K562 (cell line): ENCODE measurements around the gene PPT2. TPM values are rescaled to one million over a fixed set of nuclear protein-coding genes. Genes with fewer than 3 reads are reported as not detected.
A peak's percentile ranks its signal among the peaks of the same experiment; 100 is the strongest.

ENCODE experiments used
- BACH1 ChIP-seq: fragments of 200-800 bp; sonication (Bioruptor generic); IDR thresholded peaks from 2 replicates; pipeline ENCODE4 v1.6.1; 2016; ENCODE audit warnings: missing genetic modification characterization, missing compliant biosample characterization
- CBX8 ChIP-seq: fragments of 200-600 bp; sonication (generic); IDR thresholded peaks from 2 replicates; pipeline ENCODE4 v1.6.1; 2012; ENCODE audit warnings: borderline replicate concordance, mixed run types, low read depth, mild to moderate bottlenecking, moderate library complexity, mixed read lengths, low read length, control low read depth, inconsistent platforms; ENCODE audit not compliant: poor library complexity, severe bottlenecking; ENCODE audit errors: extremely low read depth
- ETS1 ChIP-seq: conservative IDR thresholded peaks from 2 replicates; pipeline ENCODE4 v1.6.1; 2011; ENCODE audit warnings: low read depth, mild to moderate bottlenecking, low read length; ENCODE audit not compliant: control insufficient read depth
- FOXJ2 ChIP-seq: fragments of 200-800 bp; sonication (Bioruptor generic); IDR thresholded peaks from 2 replicates; pipeline ENCODE4 v1.6.1; 2016; ENCODE audit warnings: missing genetic modification characterization, missing compliant biosample characterization
- FOXK2 ChIP-seq, 2 experiments: fragments of 450-650 bp; IDR thresholded peaks in 1 of 2; conservative IDR thresholded peaks in 1 of 2; 2 replicates each; pipeline ENCODE4 v1.6.1; 2016; ENCODE audit warnings: low read depth in 2 of 2, mild to moderate bottlenecking in 1 of 2
- HDAC2 ChIP-seq: fragments of 450-650 bp; IDR thresholded peaks from 2 replicates; pipeline ENCODE4 v1.6.1; 2016; ENCODE audit warnings: mild to moderate bottlenecking
- KDM1A ChIP-seq, 2 experiments: fragments of 450-650 bp; IDR thresholded peaks; 2 replicates each; pipeline ENCODE4 v1.6.1; 2016; ENCODE audit warnings: mild to moderate bottlenecking in 2 of 2
- NFYB ChIP-seq: IDR thresholded peaks from 2 replicates; pipeline ENCODE4 v1.6.1; 2011; ENCODE audit warnings: mild to moderate bottlenecking, moderate library complexity; ENCODE audit not compliant: insufficient read length; ENCODE audit errors: extremely low read depth
- RBM39 ChIP-seq: fragments of 200-400 bp; formaldehyde crosslinking; optimal IDR thresholded peaks from 2 replicates; pipeline ENCODE3; 2018; ENCODE audit warnings: low read depth, low read length
- SAFB2 ChIP-seq: fragments of 200-400 bp; formaldehyde crosslinking; IDR thresholded peaks from 2 replicates; pipeline ENCODE4 v1.6.1; 2018; ENCODE audit warnings: borderline replicate concordance, low read length, low read depth, moderate library complexity; ENCODE audit not compliant: severe bottlenecking
- SIN3A ChIP-seq, 2 experiments: fragments of 150-350 bp in 1 of 2; IDR thresholded peaks; 2 replicates each; pipeline ENCODE4 v1.6.1; 2011 to 2016; ENCODE audit warnings: borderline replicate concordance in 2 of 2, low read depth in 2 of 2, low read length in 2 of 2, mild to moderate bottlenecking in 2 of 2, moderate library complexity in 2 of 2; ENCODE audit not compliant: control insufficient read depth in 1 of 2
- SRF ChIP-seq, 2 experiments: fragments of 250-450, 450-650 bp in 1 of 2; sonication (Bioruptor Pico) in 1 of 2; sonication (generic) in 1 of 2; formaldehyde crosslinking; IDR thresholded peaks; 2 replicates each; pipeline versions ENCODE4 v1.5.0 to v1.5.1; 2020 to 2022; ENCODE audit warnings: mild to moderate bottlenecking in 1 of 2, missing genetic modification reagents in 1 of 2
- SRSF3 ChIP-seq: fragments of 200-400 bp; formaldehyde crosslinking; IDR thresholded peaks from 2 replicates; pipeline ENCODE4 v1.6.1; 2016; ENCODE audit warnings: mild to moderate bottlenecking, low read length, moderate library complexity; ENCODE audit not compliant: insufficient read depth
- TCF3 ChIP-seq: sonication (generic); formaldehyde crosslinking; IDR thresholded peaks from 2 replicates; pipeline ENCODE4 v1.4.0; 2020; ENCODE audit warnings: mild to moderate bottlenecking, missing genetic modification reagents
- TCF7 ChIP-seq: sonication (generic); IDR thresholded peaks from 2 replicates; pipeline ENCODE4 v1.6.1; 2016; ENCODE audit warnings: antibody characterized with exemption, borderline replicate concordance
- THRA ChIP-seq: fragments of 450-650 bp; IDR thresholded peaks from 2 replicates; pipeline ENCODE4 v1.6.1; 2017; ENCODE audit warnings: mild to moderate bottlenecking, moderate library complexity
- XRCC4 ChIP-seq: IDR thresholded peaks from one replicate; pipeline ENCODE4 v1.6.1; 2011; ENCODE audit not compliant: insufficient read depth, insufficient read length; ENCODE audit errors: extremely low read depth
- ZBTB12 ChIP-seq: fragments of 250-450 bp; sonication (Bioruptor Pico); IDR thresholded peaks from 2 replicates; pipeline ENCODE4 v1.4.0; 2020
- ZNF121 ChIP-seq: sonication (generic); formaldehyde crosslinking; conservative IDR thresholded peaks from 2 replicates; pipeline ENCODE4 v1.8.0; 2022; ENCODE audit warnings: missing genetic modification reagents
- ZNF197 ChIP-seq: fragments of 200-800 bp; sonication (Bioruptor generic); IDR thresholded peaks from 2 replicates; pipeline ENCODE4 v1.6.1; 2016; ENCODE audit warnings: low read depth, missing genetic modification characterization, missing compliant biosample characterization
- ZNF436 ChIP-seq: fragments of 250-450, 450-650 bp; sonication (Bioruptor Pico); formaldehyde crosslinking; IDR thresholded peaks from 2 replicates; pipeline ENCODE4 v1.7.0; 2020; ENCODE audit warnings: mild to moderate bottlenecking
- ZNF696 ChIP-seq: fragments of 250-450 bp; sonication (Bioruptor Pico); conservative IDR thresholded peaks from 2 replicates; pipeline ENCODE4 v1.4.0; 2020; ENCODE audit warnings: mild to moderate bottlenecking, moderate library complexity
- polyA plus RNA-seq, 8 experiments: library from polyadenylated mRNA; depleted of rRNA in 4 of 8; stranded (reverse) in 5 of 8; unstranded in 3 of 8; fragments of >200 nt; fragmentation: Nextera tagmentation in 2 of 8; fragmentation: Illumina TruSeq in 1 of 8; extraction: Ambion mirVana in 2 of 8; extraction: Trizol in 1 of 8; gene quantifications; 2 replicates each; pipeline versions ENCODE4 v1.2.1 to v1.2.3, GENCODE V29; 2011 to 2014; ENCODE audit warnings: inconsistent platforms in 1 of 8, missing spikeins in 1 of 8
- total RNA-seq, 7 experiments: library from RNA; depleted of rRNA in 6 of 7; stranded (reverse); fragments of >200 nt in 6 of 7; fragmentation: Illumina TruSeq in 2 of 7; extraction: Trizol in 2 of 7; gene quantifications; 2 replicates each; pipeline versions ENCODE4 v1.2.1 to v1.2.3, GENCODE V29; 2011 to 2021; ENCODE audit warnings: low replicate concordance in 1 of 7
- TF ChIP-seq, protein P1 (sequence below): fragments of 450-650 bp; IDR thresholded peaks from 2 replicates; pipeline ENCODE4 v1.6.1; 2016

PPT2 gene
- total and polyA plus RNA-seq, 9 of the 15 experiments (the other 6 are each of a cell fraction or from before 2014, with no cell fraction given), result 27.4 to 98.8 (median 69.9) TPM

- TF ChIP-seq CBX8 (no peak), ETS1 (no peak; the same call in 1 of the 2 replicates), FOXJ2 (tag) (no peak), BACH1 (tag) (no peak), FOXK2 (conservative IDR thresholded peaks at IDR 0.05 in 1 of 2, IDR thresholded peaks at IDR 0.05 in 1 of 2; ENCODE audit: low read depth in 2 of 2) (peak in 1 of 2 experiments; percentile 58; a peak in 2 of 4 replicates), SAFB2 (no peak), NFYB (peak; percentile 48), ZBTB12 (CRISPR knock-in tag) (no peak), SRSF3 (no peak), TCF3 (CRISPR knock-in tag) (no peak), ZNF121 (no peak), TCF7 (no peak), SIN3A (IDR thresholded peaks at IDR 0.05; ENCODE audit: borderline replicate concordance in 2 of 2, control insufficient read depth in 1 of 2, low read depth in 2 of 2, low read length in 2 of 2) (no peak; a peak in 1 of 4 replicates), ZNF696 (no peak), SRF (CRISPR knock-in tag; IDR thresholded peaks at IDR 0.05) (no peak), ZNF436 (no peak), KDM1A (IDR thresholded peaks at IDR 0.05) (no peak), HDAC2 (no peak), THRA (no peak), RBM39 (no peak), ZNF197 (CRISPR knock-in tag) (no peak), XRCC4 (no peak)
- TF ChIP-seq, protein P1, sequence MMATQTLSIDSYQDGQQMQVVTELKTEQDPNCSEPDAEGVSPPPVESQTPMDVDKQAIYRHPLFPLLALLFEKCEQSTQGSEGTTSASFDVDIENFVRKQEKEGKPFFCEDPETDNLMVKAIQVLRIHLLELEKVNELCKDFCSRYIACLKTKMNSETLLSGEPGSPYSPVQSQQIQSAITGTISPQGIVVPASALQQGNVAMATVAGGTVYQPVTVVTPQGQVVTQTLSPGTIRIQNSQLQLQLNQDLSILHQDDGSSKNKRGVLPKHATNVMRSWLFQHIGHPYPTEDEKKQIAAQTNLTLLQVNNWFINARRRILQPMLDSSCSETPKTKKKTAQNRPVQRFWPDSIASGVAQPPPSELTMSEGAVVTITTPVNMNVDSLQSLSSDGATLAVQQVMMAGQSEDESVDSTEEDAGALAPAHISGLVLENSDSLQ, result peak; percentile 100
Measured at GRCh38 chr6:32175711-32176475, 22.0 kb downstream of the PPT2 start, which contains the start of gene AGPAT1 (continued).
